GM23338 (cell line): ENCODE results near the gene THNSL1. TPM values are rescaled to one million over a fixed set of nuclear protein-coding genes. Genes with fewer than 3 reads are reported as not detected.

Experiments used
- ATAC-seq: fragments of 200-7000 bp; cut with Tn5 transposase; 3 replicates; pipeline ENCODE4 v1.9.1; 2020
- DNase-seq: peaks from one replicate; pipeline ENCODE4 v3.0.0-alpha.2; 2015; ENCODE audit warnings: low spot score
- H2AFZ ChIP-seq: fragments of 200-600 bp; sonication (generic); 2 replicates; pipeline ENCODE4 v1.8.0; 2016; ENCODE audit warnings: antibody characterized with exemption, mild to moderate bottlenecking, moderate library complexity
- H3F3A ChIP-seq: fragments of 200-600 bp; sonication (generic); replicated peaks from 2 replicates; pipeline ENCODE4 v1.8.0; 2017; ENCODE audit warnings: antibody characterized with exemption, mixed run types, low read depth
- H3K27ac ChIP-seq: fragments of 200-600 bp; sonication (generic); 2 replicates; pipeline ENCODE4 v1.6.1; 2016; ENCODE audit warnings: low read depth
- H3K27me3 ChIP-seq: fragments of 200-600 bp; sonication (generic); 2 replicates; pipeline ENCODE4 v1.8.0; 2016; ENCODE audit warnings: mild to moderate bottlenecking, mixed run types, moderate library complexity; ENCODE audit not compliant: insufficient read depth
- H3K36me3 ChIP-seq: fragments of 200-600 bp; sonication (generic); 2 replicates; pipeline ENCODE4 v1.8.0; 2016; ENCODE audit warnings: mild to moderate bottlenecking; ENCODE audit not compliant: insufficient read depth
- H3K4me1 ChIP-seq: fragments of 200-600 bp; sonication (generic); 2 replicates; pipeline ENCODE4 v1.8.0; 2016; ENCODE audit warnings: mild to moderate bottlenecking, moderate library complexity; ENCODE audit not compliant: insufficient read depth
- H3K4me2 ChIP-seq: fragments of 200-600 bp; sonication (generic); 2 replicates; pipeline ENCODE4 v1.7.1; 2017; ENCODE audit warnings: mixed run types
- H3K4me3 ChIP-seq: fragments of 200-600 bp; sonication (generic); 2 replicates; pipeline ENCODE4 v1.6.1; 2016; ENCODE audit warnings: mixed run types
- H3K79me2 ChIP-seq: fragments of 200-600 bp; sonication (generic); replicated peaks from 2 replicates; pipeline ENCODE4 v1.8.0; 2017; ENCODE audit warnings: mild to moderate bottlenecking; ENCODE audit not compliant: insufficient read depth
- H3K9me2 ChIP-seq: fragments of 200-600 bp; sonication (generic); 2 replicates; pipeline ENCODE4 v1.8.0; 2017; ENCODE audit not compliant: insufficient read depth
- H4K20me1 ChIP-seq: fragments of 200-600 bp; sonication (generic); replicated peaks from 2 replicates; pipeline ENCODE4 v1.8.0; 2017; ENCODE audit warnings: mild to moderate bottlenecking; ENCODE audit not compliant: insufficient read depth
- H3K27ac Mint-ChIP-seq: 2 replicates; pipeline ENCODE4 v1.8.0; 2020; ENCODE audit warnings: inconsistent platforms, mild to moderate bottlenecking, moderate library complexity, mixed read lengths
- H3K27me3 Mint-ChIP-seq: 3 replicates; pipeline ENCODE4 v1.8.0; 2022; ENCODE audit warnings: low read depth, mild to moderate bottlenecking, moderate library complexity, mixed read lengths, inconsistent platforms; ENCODE audit not compliant: insufficient read depth, poor library complexity
- H3K36me3 Mint-ChIP-seq: 3 replicates; pipeline ENCODE4 v1.8.0; 2021; ENCODE audit warnings: low read depth, mild to moderate bottlenecking, inconsistent platforms, moderate library complexity, mixed read lengths
- H3K4me1 Mint-ChIP-seq: 3 replicates; pipeline ENCODE4 v1.8.0; 2020; ENCODE audit warnings: mild to moderate bottlenecking, inconsistent platforms, mixed read lengths
- H3K4me3 Mint-ChIP-seq: 3 replicates; pipeline ENCODE4 v1.8.0; 2021; ENCODE audit warnings: moderate library complexity, mild to moderate bottlenecking, inconsistent platforms, mixed read lengths
- H3K9me3 Mint-ChIP-seq: 3 replicates; pipeline ENCODE4 v1.8.0; 2020; ENCODE audit warnings: moderate library complexity, mild to moderate bottlenecking, inconsistent platforms, mixed read lengths
- CREB1 ChIP-seq: fragments of 250-450 bp; sonication (Bioruptor Pico); IDR thresholded peaks from 2 replicates; pipeline ENCODE4 v1.5.0; 2020; ENCODE audit warnings: low read depth, mild to moderate bottlenecking, moderate library complexity
- CTCF ChIP-seq, 2 experiments: fragments of 200-600 bp in 1 of 2; sonication (generic) in 1 of 2; conservative IDR thresholded peaks; 2 replicates each; pipeline versions ENCODE4 v1.5.1 to v1.6.1; 2016 to 2017; ENCODE audit warnings: antibody characterized with exemption in 2 of 2, low read depth in 2 of 2, mild to moderate bottlenecking in 2 of 2, moderate library complexity in 1 of 2
- ETS1 ChIP-seq: IDR thresholded peaks from 2 replicates; pipeline ENCODE4 v1.6.1; 2016; ENCODE audit warnings: antibody characterized with exemption
- EZH2 ChIP-seq: fragments of 200-600 bp; sonication (generic); IDR thresholded peaks from one replicate; pipeline ENCODE4 v1.8.0; 2017; ENCODE audit warnings: antibody characterized with exemption, mild to moderate bottlenecking, low read depth; ENCODE audit not compliant: unreplicated experiment
- EZH2phosphoT487 ChIP-seq: fragments of 200-600 bp; sonication (generic); IDR thresholded peaks from one replicate; pipeline ENCODE4 v1.8.1; 2018; ENCODE audit warnings: antibody characterized with exemption; ENCODE audit not compliant: unreplicated experiment
- JUNB ChIP-seq: IDR thresholded peaks from one replicate; pipeline ENCODE4 v1.6.1; 2016; ENCODE audit warnings: antibody characterized with exemption; ENCODE audit not compliant: unreplicated experiment
- NANOG ChIP-seq: IDR thresholded peaks from 2 replicates; pipeline ENCODE4 v1.6.1; 2016; ENCODE audit warnings: antibody characterized with exemption, borderline replicate concordance
- POLR2AphosphoS5 ChIP-seq: IDR thresholded peaks from 2 replicates; pipeline ENCODE4 v1.6.1; 2016; ENCODE audit warnings: antibody characterized with exemption, low read depth
- REST ChIP-seq: IDR thresholded peaks from one replicate; pipeline ENCODE4 v1.6.1; 2018; ENCODE audit warnings: antibody characterized with exemption; ENCODE audit not compliant: unreplicated experiment
- STAT1 ChIP-seq: IDR thresholded peaks from one replicate; pipeline ENCODE4 v1.6.1; 2016; ENCODE audit warnings: antibody characterized with exemption; ENCODE audit not compliant: unreplicated experiment
- ZNF114 ChIP-seq: fragments of 250-450 bp; sonication (Bioruptor Pico); IDR thresholded peaks from 2 replicates; pipeline ENCODE4 v1.5.0; 2020; ENCODE audit warnings: mild to moderate bottlenecking, moderate library complexity
- ZNF331 ChIP-seq: fragments of 250-450 bp; sonication (Bioruptor Pico); IDR thresholded peaks from 2 replicates; pipeline ENCODE4 v1.5.0; 2020; ENCODE audit warnings: low read depth, mild to moderate bottlenecking, moderate library complexity
- ZNF462 ChIP-seq: fragments of 250-450 bp; sonication (Bioruptor Pico); IDR thresholded peaks from 2 replicates; pipeline ENCODE4 v1.5.0; 2020; ENCODE audit warnings: mild to moderate bottlenecking, moderate library complexity
- polyA plus RNA-seq: library from polyadenylated mRNA; unstranded; fragments of >200 nt; fragmentation: Nextera tagmentation; extraction: Ambion mirVana; gene quantifications from 2 replicates; pipeline ENCODE4 v1.2.1, GENCODE V29; 2016
- total RNA-seq: library from RNA; depleted of rRNA; stranded (reverse); fragments of >200 nt; shearing (Covaris generic); gene quantifications from 2 replicates; pipeline ENCODE4 v1.2.3, GENCODE V29; 2014

Gene THNSL1
- total and polyA plus RNA-seq, 2 experiments from 2014 or later, result 2.6 to 5.8 TPM

GRCh38 chr10:25017661-25018060, 1.2 kb downstream of the THNSL1 start:
- H3K4me3 Mint-ChIP-seq, result peak overlapping the region; percentile 81
- H3K9me2 ChIP-seq, result no peaks in the 10 kb centered on the region
- peak overlapping the region; percentile 83 for H3K4me2 ChIP-seq
- no peak overlapping the region for H3K27ac ChIP-seq
- TF ChIP-seq JUNB (no peak), NANOG (no peak), STAT1 (no peak), EZH2 (no peak), POLR2AphosphoS5 (no peak), ETS1 (no peak), ZNF462 (no peak), CREB1 (CRISPR knock-in tag) (no peak), ZNF331 (CRISPR knock-in tag) (no peak), ZNF114 (CRISPR knock-in tag) (no peak), EZH2phosphoT487 (no peak), REST (no peak), CTCF (conservative IDR thresholded peaks at IDR 0.05; ENCODE audit: low read depth in 2 of 2) (no peak)
- H2AFZ ChIP-seq, result no peak overlapping the region
- peaks cover 10% of the 10 kb centered on the region for H3K4me1 ChIP-seq
- H3K4me1 Mint-ChIP-seq, result peaks cover 5% of the 10 kb centered on the region; the same call in 2 of the 3 replicates
- DNase-seq (no peak), ATAC-seq (no peak)
- H3K27ac Mint-ChIP-seq, result no peak overlapping the region; the same call in 1 of the 2 replicates
- H3K4me3 ChIP-seq, result peak overlapping the region; percentile 64
- peaks cover 11% of the 10 kb centered on the region for H3K27me3 Mint-ChIP-seq
- no peaks in the 10 kb centered on the region for H4K20me1 ChIP-seq
- no peaks in the 10 kb centered on the region for H3K36me3 ChIP-seq
- no peaks in the 10 kb centered on the region for H3K27me3 ChIP-seq
- peaks cover 4% of the 10 kb centered on the region; the same call in 2 of the 3 replicates for H3K9me3 Mint-ChIP-seq
- no peaks in the 10 kb centered on the region for H3K79me2 ChIP-seq
- no peaks in the 10 kb centered on the region; the same call in 2 of the 3 replicates for H3K36me3 Mint-ChIP-seq
- H3F3A ChIP-seq, result no peaks in the 10 kb centered on the region
